Spleen (tissue), 7 donors: Measurements from ENCODE around the gene APBB2.

Source experiments
- POLR2A ChIP-seq, 3 donors: fragments of 450-650 bp; IDR thresholded peaks; one replicate each; pipeline ENCODE4 v1.5.1; 2017; ENCODE audit warnings: antibody characterized with exemption in 3 of 3, mild to moderate bottlenecking in 1 of 3
- POLR2AphosphoS5 ChIP-seq, 3 donors: sonication (generic); formaldehyde crosslinking; IDR thresholded peaks; one replicate each; pipeline ENCODE4 v1.5.1; 2017; ENCODE audit warnings: antibody characterized with exemption in 3 of 3
- TF ChIP-seq, protein P1 (sequence below), 11 experiments: fragments of 200-600 bp in 7 of 11; fragments of 450-650 bp in 4 of 11; sonication (generic) in 4 of 11; IDR thresholded peaks in 8 of 11; conservative IDR thresholded peaks in 3 of 11; 1 replicate in 7 of 11; 2 replicates in 4 of 11; pipeline versions ENCODE4 v1.4.0 to v1.8.0; 2016 to 2021; ENCODE audit warnings: antibody characterized with exemption in 11 of 11, inconsistent platforms in 4 of 11, mild to moderate bottlenecking in 1 of 11
- donor health status: DM: no; HTN: no; CAD: no; lungs with moderate emphysema.
- donor health status: DM: no; HTN: no; CAD: no.
- donor health status: DM: no; HTN: no; CAD: no.

DNA sequence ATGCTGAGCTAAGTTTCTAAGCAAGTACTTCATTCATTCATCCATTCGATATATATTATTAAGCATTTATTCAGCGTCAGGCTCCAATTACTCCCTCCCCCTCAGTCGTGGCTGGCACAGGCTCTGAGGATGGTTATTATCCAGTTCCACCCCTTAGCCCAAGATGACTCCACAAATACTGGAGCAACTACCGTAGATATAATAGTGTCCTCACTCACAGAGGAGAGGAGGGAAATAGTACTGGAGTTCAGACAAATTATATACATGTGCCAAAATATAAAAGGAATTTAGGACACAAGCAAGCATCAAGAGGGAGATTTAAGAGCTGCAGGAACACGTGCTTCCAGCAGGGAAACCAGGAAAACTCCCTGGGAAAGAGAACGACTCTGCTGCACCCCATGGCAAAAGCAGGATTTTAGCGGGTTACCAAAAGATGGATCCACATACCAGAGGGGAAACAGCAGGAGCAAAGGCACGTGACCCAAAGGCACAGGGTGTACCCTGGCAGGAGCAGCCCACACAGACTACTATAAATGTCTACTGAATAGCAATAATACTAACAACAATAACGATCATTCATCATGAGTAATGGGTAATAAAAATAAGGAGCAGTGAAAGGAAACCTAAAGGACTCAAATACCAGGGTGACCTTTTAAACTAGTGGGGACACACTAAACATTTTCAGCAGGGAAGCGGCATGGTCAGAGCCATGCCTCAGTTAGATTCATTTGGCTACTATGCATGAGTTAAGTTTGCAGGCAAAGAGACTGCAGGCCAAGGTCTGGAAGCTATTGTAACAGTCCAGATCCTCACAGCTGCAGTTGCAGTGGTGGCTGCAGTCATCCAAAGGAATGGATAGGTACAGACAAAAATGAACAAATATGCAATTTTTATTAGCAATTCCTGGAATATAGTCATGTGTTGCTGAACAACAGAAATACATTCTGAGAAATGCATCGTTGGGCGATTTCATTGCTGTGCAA, 153.7 kb downstream of the APBB2 start:
- TF ChIP-seq, protein P1, sequence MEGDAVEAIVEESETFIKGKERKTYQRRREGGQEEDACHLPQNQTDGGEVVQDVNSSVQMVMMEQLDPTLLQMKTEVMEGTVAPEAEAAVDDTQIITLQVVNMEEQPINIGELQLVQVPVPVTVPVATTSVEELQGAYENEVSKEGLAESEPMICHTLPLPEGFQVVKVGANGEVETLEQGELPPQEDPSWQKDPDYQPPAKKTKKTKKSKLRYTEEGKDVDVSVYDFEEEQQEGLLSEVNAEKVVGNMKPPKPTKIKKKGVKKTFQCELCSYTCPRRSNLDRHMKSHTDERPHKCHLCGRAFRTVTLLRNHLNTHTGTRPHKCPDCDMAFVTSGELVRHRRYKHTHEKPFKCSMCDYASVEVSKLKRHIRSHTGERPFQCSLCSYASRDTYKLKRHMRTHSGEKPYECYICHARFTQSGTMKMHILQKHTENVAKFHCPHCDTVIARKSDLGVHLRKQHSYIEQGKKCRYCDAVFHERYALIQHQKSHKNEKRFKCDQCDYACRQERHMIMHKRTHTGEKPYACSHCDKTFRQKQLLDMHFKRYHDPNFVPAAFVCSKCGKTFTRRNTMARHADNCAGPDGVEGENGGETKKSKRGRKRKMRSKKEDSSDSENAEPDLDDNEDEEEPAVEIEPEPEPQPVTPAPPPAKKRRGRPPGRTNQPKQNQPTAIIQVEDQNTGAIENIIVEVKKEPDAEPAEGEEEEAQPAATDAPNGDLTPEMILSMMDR (IDR thresholded peaks at IDR 0.05 in 8 of 11, conservative IDR thresholded peaks at IDR 0.05 in 3 of 11) = no peak
- no peak for TF ChIP-seq POLR2A (IDR thresholded peaks at IDR 0.05)
- no peak for TF ChIP-seq POLR2AphosphoS5 (IDR thresholded peaks at IDR 0.05)
